SK-N-MC (cell line): ENCODE data around the gene DUSP16.

Experiments
- EZH2 ChIP-seq: fragments of 200-600 bp; sonication (generic); IDR thresholded peaks from one replicate; pipeline ENCODE4 v1.6.1; 2017; ENCODE audit warnings: antibody characterized with exemption
- POLR2AphosphoS5 ChIP-seq: IDR thresholded peaks from 2 replicates; pipeline ENCODE4 v1.6.1; 2012; ENCODE audit warnings: mild to moderate bottlenecking, low read depth, low read length, borderline replicate concordance

DNA sequence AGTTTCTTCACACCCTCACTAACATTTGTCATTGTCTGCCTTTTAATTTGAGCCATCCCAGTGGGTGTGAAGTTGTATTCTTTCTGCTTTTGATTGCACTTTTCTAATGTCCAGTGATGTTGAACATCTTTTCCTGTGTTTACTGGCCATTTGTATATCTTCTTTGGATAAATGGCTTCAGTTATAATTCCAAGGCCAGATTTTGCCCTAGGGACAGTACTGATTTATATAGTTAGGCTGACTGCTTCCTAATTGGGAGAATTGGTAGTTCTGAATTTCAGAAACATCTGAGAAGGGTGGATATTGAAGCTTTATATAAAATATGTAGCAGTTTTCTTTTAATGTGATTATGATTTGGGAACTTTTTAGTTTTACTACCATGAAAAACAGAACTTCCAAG is 108.3 kb downstream of the DUSP16 start:
- TF ChIP-seq EZH2 (no peak), POLR2AphosphoS5 (no peak)
